Measurements from ENCODE around the gene MRPL21.

Gene MRPL21

GRCh38 chr11:68946416-68947090, 42.9 kb upstream of the MRPL21 start:
- TF ChIP-seq, protein P1, sequence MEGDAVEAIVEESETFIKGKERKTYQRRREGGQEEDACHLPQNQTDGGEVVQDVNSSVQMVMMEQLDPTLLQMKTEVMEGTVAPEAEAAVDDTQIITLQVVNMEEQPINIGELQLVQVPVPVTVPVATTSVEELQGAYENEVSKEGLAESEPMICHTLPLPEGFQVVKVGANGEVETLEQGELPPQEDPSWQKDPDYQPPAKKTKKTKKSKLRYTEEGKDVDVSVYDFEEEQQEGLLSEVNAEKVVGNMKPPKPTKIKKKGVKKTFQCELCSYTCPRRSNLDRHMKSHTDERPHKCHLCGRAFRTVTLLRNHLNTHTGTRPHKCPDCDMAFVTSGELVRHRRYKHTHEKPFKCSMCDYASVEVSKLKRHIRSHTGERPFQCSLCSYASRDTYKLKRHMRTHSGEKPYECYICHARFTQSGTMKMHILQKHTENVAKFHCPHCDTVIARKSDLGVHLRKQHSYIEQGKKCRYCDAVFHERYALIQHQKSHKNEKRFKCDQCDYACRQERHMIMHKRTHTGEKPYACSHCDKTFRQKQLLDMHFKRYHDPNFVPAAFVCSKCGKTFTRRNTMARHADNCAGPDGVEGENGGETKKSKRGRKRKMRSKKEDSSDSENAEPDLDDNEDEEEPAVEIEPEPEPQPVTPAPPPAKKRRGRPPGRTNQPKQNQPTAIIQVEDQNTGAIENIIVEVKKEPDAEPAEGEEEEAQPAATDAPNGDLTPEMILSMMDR (IDR thresholded peaks at IDR 0.05; ENCODE audit: borderline replicate concordance, insufficient read depth, low read depth, low read length): no peak
- H3K4me3 ChIP-seq (ENCODE audit: low read depth, low read length): no peak overlapping the region

DNA sequence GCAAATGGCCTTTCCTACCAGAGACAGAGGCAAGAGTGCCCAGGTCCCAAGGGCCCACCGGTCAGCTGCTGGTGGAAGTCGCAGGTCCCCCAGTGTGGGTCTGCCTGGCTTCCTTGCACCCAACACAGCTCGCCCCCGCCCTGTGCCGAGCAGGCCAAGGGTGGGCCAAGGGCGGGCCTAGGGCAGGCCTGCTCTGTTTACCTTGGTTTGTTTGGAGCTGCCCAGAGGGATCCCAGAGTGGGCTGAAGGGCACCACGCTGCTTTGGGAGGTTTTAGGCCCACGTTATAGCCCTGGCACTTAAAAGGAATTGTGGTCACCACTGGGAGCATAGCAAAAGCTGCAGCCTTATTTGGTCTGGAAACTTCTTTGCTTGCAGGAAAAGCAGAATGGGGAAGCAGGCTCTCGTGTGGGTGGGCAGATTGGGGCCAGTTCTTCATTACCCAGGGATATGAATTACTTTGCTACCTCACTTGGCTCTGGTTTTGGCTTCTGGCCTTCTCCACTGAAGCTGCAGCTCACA, 39.2 kb upstream of the MRPL21 start:
- no peak overlapping the region for H3K4me3 ChIP-seq (ENCODE audit: low read depth, low read length)
- TF ChIP-seq, protein P1 (IDR thresholded peaks at IDR 0.05; ENCODE audit: borderline replicate concordance, insufficient read depth, low read depth, low read length): no peak

DNA sequence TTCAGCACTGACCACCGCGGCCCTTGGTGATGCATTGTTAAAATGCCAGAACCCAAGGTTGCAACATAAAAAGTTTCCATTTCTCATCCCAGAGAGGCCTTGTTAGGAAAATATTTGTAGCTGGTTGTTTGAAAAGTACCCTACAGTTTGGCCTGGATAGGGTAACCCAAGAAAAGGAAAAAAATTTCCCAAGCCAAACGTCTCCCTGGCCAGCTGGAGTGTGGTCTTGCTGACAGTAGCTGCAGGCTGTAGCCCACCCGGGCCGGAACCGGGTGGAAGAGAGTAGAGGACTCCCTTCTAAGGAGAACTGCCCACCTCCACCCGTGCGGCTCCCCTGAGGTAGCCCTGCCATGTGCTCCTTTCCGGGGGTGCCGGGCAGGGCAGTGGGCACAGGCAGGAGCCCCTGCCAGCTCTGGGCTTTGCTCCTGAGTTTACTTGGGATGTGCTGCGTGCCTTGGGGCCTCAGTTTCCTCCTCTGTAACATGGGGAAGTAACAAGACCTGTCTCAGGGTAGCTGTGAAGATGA, 38.5 kb upstream of the MRPL21 start:
- TF ChIP-seq, protein P1 (IDR thresholded peaks at IDR 0.05; ENCODE audit: borderline replicate concordance, insufficient read depth, low read depth, low read length): no peak

GRCh38 chr11:68941324-68942094, 37.9 kb upstream of the MRPL21 start:
- TF ChIP-seq, protein P1 (IDR thresholded peaks at IDR 0.05; ENCODE audit: borderline replicate concordance, insufficient read depth, low read depth, low read length): no peak
- H3K4me3 ChIP-seq (ENCODE audit: low read depth, low read length): no peak overlapping the region

More for the DNA sequence above, 38.5 kb upstream of the MRPL21 start:
- no peak overlapping the region for H3K4me3 ChIP-seq (ENCODE audit: low read depth, low read length)

DNA sequence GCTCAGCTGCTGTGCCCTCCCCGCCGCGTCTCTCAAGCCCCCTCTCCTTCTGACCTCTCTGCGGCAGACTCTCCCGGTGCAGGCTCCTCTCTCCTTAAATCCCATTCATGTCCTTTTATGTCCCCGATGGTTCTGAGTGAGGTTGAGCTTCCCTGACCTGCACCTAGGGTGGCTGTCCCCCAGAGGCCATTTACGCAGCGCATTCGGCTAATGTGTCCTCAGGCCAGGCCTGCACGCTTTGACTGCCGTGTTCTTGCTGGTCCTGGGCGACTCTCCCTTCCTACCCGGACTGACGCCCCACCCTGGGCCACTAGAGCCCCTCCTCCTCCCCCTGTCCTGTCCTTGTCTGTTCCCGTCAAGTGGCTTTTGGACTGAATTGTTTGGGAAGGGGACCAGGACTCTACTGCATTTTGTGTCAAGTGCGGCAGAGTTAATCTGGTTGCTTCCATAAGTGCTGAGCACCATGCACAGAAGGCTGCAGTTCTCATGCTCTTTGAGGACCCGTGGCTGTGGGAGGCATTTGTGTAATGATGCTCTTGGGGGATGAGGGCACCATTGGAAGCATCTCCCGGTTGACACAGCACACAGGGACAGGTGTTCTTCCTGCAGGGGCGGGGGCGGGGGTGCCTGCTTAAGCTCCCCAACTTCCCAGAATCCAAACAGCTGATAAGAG, 37.2 kb upstream of the MRPL21 start:
- TF ChIP-seq, protein P1 (IDR thresholded peaks at IDR 0.05; ENCODE audit: borderline replicate concordance, insufficient read depth, low read depth, low read length): no peak
- H3K4me3 ChIP-seq (ENCODE audit: low read depth, low read length): no peak overlapping the region

- TF ChIP-seq, protein P1 (IDR thresholded peaks at IDR 0.05; ENCODE audit: borderline replicate concordance, insufficient read depth, low read depth, low read length): no peak
- no peak overlapping the region for H3K4me3 ChIP-seq (ENCODE audit: low read depth, low read length)
Measured at GRCh38 chr11:68939583-68940555, 36.2 kb upstream of the MRPL21 start.

All from GM12875 (cell line).